Activated CD4-positive, CD25-positive, alpha-beta regulatory T cell treated with anti-CD3 and anti-CD28 coated beads, Interleukin-2, amount 50 U/mL, for 24 hours (primary cell): ENCODE measurements around the gene PDRG1.
"Not testable (repeated sequence)": the region's sequence is repeated elsewhere in the genome, so short reads cannot be mapped to it uniquely, and the experiment has no call there.

ENCODE experiments used
- ATAC-seq, 2 donors: fragments of 150-1000 bp; cut with Tn5 transposase; one replicate each; pipeline ENCODE4 v1.10.0; 2021; ENCODE audit warnings: mild to moderate bottlenecking in 1 of 2, moderate library complexity in 1 of 2

PDRG1 gene

GRCh38 chr20:31966991-31967655 lies 15.3 kb upstream of the PDRG1 start:
- no peak for ATAC-seq

- no peak for ATAC-seq
Measured at GRCh38 chr20:31963889-31964288, 12.0 kb upstream of the PDRG1 start.

GRCh38 chr20:31962761-31963160 lies 10.9 kb upstream of the PDRG1 start:
- no peak for ATAC-seq

- no peak for ATAC-seq
Measured at GRCh38 chr20:31956556-31957526, 5.0 kb upstream of the PDRG1 start.

GRCh38 chr20:31954500-31954899 lies 2.7 kb upstream of the PDRG1 start:
- ATAC-seq: no peak

GRCh38 chr20:31953556-31954148 lies 1.8 kb upstream of the PDRG1 start:
- no peak for ATAC-seq

- ATAC-seq: no peak
Measured at GRCh38 chr20:31951203-31951529, 680 bp downstream of the PDRG1 start.

GRCh38 chr20:31949877-31950646 lies 1.8 kb downstream of the PDRG1 start:
- no peak for ATAC-seq

- no peak for ATAC-seq
Measured at GRCh38 chr20:31948008-31948407, 3.8 kb downstream of the PDRG1 start.

- no peak for ATAC-seq
Measured at GRCh38 chr20:31945785-31946184, 6.1 kb downstream of the PDRG1 start.

GRCh38 chr20:31945319-31945718 lies 6.5 kb downstream of the PDRG1 start:
- ATAC-seq: no peak

- no peak for ATAC-seq
Measured at GRCh38 chr20:31943052-31943471, 8.8 kb downstream of the PDRG1 start.

- no peak for ATAC-seq
Measured at GRCh38 chr20:31939661-31940060, 12.2 kb downstream of the PDRG1 start.

GRCh38 chr20:31937820-31938219 lies 14.0 kb downstream of the PDRG1 start:
- ATAC-seq: no peak

- ATAC-seq: no peak
Measured at GRCh38 chr20:31936420-31936819, 15.4 kb downstream of the PDRG1 start.

- no peak for ATAC-seq
Measured at GRCh38 chr20:31934968-31935764, 16.7 kb downstream of the PDRG1 start.

GRCh38 chr20:31934491-31934890 lies 17.4 kb downstream of the PDRG1 start:
- no peak for ATAC-seq

GRCh38 chr20:31933698-31934097 lies 18.1 kb downstream of the PDRG1 start:
- ATAC-seq: no peak

GRCh38 chr20:31930779-31931178 lies 21.1 kb downstream of the PDRG1 start:
- no peak for ATAC-seq

GRCh38 chr20:31929631-31930030 lies 22.2 kb downstream of the PDRG1 start:
- ATAC-seq: not testable (repeated sequence)

- no peak for ATAC-seq
Measured at GRCh38 chr20:31927627-31928159, 24.2 kb downstream of the PDRG1 start.

GRCh38 chr20:31926493-31926892 lies 25.4 kb downstream of the PDRG1 start:
- ATAC-seq: no peak
